ENCODE data around the gene HIC1.
A peak's percentile ranks its signal among the peaks of the same experiment; 100 is the strongest.

HIC1 gene

DNA sequence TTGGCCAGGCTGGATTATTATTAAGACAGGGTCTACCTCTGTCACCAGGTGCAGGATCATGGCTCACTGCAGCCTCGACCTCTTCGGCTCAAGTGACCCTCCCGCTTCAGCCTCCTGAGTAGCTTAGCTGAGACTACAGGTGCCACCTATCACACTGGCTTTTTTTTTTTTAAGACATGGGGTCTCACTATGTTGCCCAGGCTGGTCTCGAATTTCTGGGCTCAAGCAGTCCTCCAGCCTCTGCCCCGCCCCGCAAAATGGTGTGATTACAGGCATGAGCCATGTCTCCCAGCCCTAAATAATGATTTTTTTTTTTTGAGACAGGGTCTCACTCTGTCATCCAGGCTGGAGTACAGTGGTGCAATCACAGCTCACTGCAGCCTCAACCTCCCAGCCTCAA lies 7.3 kb upstream of the HIC1 start:
- DNase-seq = no peak

DNA sequence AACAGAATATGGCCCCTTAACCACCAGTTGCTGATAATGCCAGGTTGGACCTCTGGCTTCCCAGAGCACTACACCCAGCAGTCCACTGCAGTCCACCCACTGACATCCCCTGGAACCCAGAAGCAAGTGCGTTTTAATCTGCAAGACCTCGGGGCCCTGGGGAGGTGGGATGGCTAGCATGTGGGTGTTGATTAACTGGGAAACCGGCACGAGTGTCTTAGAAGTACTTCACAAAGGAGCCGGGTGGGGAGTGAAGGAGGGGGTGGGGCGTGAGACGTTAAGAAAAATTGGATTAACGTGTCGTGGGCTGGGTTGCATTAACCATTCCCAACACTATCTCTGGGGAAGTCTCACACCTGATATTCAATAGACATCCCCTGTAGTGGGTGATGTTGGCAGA lies 6.1 kb upstream of the HIC1 start:
- DNase-seq = no peak

DNA sequence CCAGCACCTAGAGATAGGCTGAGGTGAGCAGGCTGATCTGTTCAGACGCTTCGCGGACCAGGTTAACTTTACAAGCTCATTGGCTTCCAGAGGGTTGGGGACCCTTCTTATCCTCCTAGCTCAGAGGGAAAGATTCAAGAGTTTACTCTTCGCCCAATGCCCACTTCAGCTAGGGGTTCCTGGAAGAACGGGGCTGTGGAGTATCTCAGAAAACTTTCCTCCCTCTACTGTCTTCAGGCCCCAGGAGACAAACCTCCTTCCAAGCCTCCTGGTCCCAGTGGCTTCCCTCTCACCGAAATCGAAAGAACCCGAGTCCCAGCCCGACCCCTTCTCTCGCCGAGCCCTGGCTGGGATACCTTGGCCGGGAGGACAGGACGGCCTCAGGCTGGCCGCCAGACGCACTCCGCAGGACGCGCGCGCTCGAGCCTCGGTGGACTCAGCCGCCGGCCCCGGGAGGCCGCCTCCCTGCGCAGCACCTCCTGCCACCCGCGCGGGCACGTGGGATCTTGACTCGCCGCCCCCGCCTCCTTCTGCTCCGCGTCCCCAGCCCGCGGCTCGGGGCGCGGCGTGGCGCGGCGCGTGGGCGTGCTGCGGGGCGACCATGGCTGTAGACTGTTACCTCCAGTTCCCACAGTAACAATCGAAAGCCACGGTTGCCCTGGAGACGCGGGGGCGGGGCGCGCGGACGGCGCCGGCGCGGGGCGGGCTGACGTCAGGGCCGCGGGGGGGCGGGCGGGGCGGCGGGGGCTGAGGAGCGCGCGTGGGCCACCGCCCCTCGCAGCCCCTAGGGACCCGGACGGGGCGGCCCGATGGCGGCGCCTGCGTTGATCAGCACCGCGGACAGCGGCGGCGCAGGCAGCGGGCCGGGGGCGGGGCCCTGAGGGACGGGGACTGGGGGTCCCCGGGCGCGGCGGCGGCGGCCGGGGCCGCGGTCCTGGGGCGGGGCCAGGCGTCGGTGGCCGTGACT lies 5.3 kb upstream of the HIC1 start:
- peak; percentile 38 for DNase-seq

DNA sequence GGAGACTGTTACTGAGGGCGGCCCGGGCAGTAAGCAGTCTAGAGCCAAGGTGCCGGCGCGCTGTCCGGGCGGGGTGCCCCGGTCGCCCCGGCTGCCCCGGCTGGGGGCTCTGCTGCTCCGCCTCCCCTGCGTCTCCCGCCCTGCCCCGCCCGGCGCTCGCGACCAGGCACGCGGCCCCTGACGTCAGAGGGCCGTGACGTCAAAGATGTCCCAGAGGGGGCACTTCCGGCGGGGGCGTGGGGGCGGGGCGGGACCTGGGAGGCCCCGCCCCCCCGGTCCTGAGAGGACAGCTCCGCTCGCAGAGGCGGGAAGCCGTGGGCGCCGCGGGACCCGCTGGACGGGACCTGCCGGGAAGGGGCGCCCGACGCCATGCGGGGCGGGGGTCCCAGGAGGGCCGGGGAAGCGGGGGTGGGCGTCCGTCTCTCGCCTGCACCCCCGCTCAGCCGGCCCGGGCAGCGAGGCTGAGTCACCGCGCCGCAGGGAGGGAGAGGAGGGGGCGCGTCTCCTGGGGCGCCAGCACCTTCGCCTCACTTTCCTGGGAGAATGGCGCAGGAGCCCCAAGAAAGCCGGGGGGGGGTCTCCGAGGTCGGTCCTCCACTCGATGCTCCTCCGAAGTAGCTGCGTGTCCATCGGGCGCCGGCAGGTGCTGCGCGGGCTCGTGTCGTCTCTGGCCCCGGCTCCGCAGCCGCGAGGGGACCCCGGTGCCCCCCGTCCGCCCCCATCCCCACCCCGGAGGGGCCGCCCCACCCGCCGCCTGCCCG lies 4.4 kb upstream of the HIC1 start:
- DNase-seq = no peak

DNA sequence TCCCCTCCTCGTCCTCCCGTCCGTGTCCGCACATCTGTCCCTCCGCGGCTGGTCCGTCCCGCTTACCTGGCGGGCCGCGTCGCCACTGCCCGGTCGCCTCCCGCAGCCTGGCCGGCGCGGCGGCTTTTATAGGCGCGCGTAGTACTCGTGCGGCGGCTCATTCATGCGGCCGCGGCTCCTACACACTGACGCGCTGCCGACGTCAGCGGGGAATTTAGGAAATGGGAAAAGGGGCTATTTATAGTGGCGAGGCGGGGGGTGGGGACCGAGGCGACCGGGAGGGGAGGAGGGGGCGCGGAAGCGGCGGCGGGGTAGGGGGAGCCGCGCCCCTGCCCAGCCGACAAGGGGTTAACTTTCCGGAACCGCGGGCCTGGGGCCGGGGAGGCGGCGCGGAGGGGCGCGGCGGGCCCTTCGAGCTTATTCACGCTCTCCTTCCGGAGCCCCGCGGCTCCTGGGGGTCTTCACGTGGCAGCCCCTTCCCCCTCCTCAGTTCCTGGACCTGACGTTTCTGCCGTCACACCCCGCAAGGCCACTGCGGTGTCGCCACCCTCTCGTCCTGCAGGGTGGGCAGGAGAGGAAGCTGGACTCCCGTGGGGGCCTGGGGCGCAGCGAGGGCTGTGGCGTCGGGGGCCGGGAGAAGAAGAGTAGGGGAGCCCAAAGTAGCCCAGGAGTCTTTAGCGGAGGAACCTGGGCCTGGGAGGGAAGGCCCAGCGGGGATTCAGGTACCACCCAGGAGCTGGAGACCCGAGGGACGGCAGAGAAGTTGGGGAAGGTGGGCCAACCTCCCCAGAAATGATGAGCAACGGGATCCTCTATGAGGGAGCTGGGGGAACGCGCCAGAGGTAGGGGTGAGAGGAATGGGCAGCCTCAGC lies 3.6 kb upstream of the HIC1 start:
- no peak for DNase-seq

DNA sequence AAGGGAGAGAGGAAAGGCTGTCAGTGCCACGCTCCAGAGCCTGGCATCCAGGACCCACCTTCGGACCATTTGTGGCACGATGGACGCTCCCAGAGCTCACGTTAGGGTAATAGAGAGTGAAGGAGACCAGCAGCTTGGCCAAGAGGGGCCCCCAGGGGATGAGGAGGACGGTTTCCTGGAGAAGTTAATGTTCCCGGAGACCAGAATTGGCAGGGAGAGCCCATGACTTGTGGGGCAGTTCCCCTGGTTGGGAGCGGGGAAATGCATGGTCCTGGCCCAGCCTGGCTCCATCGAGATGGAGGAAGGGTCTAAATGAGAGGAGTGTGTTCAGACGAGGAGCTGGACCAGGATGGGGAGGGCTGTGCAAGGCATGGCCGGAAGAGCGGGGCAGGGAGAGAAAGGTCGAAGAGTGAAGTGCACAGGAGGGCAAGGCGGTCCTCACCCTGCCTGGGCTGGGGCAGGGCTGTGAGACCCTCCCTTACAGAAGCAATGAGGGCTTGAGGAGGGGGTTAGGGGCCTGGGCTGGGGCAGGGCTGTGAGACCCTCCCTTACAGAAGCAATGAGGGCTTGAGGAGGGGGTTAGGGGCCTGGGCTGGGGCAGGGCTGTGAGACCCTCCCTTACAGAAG lies 2.9 kb upstream of the HIC1 start:
- DNase-seq = no peak

DNA sequence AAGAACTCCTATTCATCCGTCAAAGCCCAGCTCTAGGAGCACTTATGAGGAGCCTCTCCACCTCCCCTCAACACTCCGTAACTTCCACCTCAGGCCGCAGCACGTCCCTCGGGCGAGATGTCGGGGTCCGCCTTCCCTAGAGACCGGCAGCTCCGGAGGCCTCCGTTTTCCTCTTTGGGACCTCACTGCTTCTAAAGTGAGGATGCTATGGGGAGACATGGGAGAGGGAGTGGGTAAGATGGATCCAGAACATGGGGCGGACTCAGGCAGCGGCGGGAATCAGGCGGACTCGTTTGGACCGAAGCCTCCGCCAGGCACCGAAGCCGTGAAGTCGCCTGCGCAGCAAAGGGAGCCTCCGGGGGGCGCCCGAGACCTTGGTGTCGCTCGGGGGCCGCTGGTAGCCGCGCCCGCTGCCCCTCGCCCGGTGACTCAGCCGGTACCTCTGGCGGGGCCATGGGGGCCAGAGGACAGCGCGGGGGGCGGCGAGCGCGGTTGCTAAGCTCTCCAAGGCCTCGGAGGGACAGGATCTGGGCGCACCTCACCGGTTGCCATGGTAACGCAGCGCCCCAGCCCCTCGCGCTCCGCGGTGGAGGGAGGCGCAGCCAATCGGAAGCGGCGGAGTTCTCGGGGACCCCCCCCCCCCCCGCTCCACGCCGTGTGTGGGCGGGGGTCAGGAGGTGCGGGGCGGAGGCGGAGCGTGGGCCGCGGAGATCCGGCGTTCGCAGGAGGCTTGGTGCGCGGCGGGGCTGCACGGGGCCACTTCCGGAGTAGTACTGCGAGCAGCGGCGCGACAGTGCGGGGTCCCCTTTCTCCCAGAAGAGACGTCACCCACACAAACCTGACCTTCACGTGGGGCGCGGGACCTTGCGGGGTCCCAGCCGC lies 1.3 kb upstream of the HIC1 start:
- DNase-seq = no peak

DNA sequence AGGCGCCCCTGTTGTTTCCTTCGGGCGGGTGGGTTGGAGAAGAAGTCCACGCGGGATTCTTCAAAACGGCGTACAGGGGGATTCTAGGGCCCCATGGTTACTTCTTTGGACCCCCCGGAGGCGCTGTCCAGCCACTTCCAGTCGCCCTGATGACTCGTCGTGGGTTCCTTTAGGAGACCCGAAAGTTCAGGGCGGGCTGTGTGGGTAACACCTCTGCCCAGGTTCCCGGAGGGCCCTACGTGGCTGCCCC lies 716 bp upstream of the HIC1 start:
- no peak for DNase-seq

DNA sequence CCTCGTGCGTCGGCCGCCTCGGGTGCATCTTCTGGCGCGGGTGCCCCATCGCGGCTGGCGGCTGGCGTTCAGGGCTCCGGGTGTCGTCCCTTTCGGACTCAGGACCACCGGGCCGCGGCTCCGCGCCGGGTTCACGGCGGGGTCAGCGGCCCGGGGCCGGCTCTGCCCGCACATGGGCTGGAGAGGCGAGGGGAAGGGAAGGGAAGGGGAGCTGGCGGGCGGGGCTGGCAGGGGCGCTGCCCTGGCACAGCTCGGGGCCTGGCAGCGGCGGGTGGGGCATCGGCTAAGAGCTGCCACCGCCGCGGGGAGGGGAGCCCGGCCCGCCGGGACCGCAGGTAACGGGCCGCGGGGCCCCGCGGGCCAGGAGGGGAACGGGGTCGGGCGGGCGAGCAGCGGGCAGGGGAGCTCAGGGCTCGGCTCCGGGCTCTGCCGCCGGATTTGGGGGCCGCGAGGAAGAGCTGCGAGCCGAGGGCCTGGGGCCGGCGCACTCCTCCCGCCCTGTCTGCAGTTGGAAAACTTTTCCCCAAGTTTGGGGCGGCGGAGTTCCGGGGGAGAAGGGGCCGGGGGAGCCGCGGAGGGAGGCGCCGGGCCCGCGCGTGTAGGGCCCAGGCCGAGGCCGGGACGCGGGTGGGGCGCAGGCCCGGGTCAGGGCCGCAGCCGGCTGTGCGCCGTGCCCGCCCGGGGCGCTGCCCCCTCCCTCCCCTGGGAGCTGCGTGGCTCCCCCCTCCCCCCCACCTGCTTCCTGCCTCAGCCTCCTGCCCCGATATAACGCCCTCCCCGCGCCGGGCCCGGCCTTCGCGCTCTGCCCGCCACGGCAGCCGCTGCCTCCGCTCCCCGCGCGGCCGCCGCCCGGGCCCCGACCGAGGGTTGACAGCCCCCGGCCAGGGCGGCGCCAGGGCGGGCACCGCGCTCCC lies 646 bp downstream of the HIC1 start:
- DNase-seq = no peak

DNA sequence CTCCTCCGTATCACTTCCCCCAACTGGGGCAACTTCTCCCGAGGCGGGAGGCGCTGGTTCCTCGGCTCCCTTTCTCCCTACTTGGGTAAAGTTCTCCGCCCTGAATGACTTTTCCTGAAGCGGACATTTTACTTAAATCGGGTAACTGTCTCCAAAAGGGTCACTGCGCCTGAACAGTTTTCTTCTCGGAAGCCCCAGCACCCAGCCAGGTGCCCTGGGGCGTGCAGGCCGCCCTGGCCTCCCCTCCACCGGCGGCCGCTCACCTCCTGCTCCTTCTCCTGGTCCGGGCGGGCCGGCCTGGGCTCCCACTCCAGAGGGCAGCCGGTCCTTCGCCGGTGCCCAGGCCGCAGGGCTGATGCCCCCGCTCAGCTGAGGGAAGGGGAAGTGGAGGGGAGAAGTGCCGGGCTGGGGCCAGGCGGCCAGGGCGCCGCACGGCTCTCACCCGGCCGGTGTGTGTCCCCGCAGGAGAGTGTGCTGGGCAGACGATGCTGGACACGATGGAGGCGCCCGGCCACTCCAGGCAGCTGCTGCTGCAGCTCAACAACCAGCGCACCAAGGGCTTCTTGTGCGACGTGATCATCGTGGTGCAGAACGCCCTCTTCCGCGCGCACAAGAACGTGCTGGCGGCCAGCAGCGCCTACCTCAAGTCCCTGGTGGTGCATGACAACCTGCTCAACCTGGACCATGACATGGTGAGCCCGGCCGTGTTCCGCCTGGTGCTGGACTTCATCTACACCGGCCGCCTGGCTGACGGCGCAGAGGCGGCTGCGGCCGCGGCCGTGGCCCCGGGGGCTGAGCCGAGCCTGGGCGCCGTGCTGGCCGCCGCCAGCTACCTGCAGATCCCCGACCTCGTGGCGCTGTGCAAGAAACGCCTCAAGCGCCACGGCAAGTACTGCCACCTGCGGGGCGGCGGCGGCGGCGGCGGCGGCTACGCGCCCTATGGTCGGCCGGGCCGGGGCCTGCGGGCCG lies 1.6 kb downstream of the HIC1 start:
- DNase-seq = no peak

DNA sequence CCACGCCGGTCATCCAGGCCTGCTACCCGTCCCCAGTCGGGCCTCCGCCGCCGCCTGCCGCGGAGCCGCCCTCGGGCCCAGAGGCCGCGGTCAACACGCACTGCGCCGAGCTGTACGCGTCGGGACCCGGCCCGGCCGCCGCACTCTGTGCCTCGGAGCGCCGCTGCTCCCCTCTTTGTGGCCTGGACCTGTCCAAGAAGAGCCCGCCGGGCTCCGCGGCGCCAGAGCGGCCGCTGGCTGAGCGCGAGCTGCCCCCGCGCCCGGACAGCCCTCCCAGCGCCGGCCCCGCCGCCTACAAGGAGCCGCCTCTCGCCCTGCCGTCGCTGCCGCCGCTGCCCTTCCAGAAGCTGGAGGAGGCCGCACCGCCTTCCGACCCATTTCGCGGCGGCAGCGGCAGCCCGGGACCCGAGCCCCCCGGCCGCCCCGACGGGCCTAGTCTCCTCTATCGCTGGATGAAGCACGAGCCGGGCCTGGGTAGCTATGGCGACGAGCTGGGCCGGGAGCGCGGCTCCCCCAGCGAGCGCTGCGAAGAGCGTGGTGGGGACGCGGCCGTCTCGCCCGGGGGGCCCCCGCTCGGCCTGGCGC lies 2.4 kb downstream of the HIC1 start:
- no peak for DNase-seq

DNA sequence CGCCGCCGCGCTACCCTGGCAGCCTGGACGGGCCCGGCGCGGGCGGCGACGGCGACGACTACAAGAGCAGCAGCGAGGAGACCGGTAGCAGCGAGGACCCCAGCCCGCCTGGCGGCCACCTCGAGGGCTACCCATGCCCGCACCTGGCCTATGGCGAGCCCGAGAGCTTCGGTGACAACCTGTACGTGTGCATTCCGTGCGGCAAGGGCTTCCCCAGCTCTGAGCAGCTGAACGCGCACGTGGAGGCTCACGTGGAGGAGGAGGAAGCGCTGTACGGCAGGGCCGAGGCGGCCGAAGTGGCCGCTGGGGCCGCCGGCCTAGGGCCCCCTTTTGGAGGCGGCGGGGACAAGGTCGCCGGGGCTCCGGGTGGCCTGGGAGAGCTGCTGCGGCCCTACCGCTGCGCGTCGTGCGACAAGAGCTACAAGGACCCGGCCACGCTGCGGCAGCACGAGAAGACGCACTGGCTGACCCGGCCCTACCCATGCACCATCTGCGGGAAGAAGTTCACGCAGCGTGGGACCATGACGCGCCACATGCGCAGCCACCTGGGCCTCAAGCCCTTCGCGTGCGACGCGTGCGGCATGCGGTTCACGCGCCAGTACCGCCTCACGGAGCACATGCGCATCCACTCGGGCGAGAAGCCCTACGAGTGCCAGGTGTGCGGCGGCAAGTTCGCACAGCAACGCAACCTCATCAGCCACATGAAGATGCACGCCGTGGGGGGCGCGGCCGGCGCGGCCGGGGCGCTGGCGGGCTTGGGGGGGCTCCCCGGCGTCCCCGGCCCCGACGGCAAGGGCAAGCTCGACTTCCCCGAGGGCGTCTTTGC lies 3.1 kb downstream of the HIC1 start:
- DNase-seq = no peak

DNA sequence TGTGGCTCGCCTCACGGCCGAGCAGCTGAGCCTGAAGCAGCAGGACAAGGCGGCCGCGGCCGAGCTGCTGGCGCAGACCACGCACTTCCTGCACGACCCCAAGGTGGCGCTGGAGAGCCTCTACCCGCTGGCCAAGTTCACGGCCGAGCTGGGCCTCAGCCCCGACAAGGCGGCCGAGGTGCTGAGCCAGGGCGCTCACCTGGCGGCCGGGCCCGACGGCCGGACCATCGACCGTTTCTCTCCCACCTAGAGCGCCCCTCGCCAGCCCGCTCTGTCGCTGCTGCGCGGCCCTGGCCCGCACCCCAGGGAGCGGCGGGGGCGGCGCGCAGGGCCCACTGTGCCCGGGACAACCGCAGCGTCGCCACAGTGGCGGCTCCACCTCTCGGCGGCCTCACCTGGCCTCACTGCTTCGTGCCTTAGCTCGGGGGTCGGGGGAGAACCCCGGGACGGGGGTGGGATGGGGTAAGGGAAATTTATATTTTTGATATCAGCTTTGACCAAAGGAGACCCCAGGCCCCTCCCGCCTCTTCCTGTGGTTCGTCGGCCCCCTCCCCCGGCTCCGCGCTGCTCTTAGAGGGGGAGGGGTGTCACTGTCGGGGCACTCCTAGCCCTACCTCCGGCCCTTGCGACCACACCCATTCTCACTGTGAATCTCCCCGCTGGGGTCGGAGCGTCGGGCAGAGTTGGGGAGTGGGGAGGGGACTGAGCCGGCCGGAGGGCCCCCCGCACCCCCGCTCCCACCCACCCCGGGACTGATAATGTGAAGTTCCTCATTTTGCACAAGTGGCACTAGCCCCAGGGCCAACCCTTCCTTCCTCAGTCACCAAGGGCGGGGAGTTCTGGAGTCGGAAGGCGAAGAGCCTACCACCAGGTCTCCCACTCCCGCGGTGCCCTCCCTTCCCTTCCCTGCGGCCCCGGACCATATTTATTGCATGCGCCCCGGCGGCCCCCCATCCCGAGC lies 4.0 kb downstream of the HIC1 start:
- DNase-seq = no peak

DNA sequence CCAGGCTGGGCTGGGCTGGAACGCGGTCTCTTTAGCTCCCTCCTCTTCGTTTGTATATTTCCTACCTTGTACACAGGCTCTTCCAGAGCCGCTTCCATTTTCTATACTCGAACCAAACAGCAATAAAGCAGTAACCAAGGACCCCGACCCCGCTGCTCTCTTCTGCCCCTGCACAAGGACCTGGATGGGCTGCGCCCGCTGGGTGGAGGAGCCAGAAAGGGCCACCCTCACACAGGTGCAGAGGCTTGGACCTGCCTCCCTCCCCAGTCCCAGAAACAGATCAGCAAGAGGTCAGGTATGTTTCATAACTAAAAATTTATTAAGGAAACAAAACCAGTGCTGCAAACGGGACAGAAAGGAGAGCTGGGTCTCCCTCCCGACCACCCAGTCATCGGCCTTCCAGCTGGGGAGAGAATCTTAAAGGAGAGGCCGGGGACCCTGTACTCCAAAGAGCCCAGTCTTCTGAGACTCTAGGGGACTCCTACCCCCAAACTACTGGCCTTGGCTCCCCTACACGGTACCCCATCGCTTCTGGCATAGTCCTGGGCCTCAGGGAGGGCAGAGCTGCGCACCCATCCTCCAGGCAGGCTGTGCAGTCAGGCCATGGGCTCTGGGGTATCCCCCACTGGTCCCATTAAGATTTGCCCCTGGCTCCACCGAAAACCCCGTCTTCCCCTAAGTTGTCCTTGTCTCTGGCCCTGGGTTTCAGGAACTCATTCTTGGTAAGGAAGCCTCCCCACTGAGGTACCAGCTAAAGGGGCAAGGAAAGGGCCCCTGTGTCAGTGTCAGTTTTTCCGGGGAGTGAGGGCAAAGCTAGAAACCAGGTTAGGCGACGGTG lies 4.9 kb downstream of the HIC1 start:
- no peak for DNase-seq

DNA sequence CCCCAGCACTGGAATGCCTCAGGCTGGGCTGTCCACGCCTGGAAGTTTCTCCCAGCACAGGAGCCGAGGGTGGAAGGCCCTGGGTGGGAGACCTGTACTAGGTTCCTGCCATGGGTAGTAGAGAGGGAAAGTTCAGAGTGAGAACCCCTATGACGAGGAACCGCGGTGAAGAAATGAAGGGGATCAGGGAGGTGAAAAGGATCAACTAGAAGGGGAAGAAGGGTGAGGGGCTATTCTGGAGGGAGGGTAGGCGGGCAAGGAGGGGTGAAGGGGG lies 5.4 kb downstream of the HIC1 start:
- DNase-seq = no peak
